Esophagus muscularis mucosa (tissue), 4 donors: ENCODE results near the gene FMO2.

Experiments used
- EP300 ChIP-seq: sonication (generic); formaldehyde crosslinking; IDR thresholded peaks from one replicate; pipeline ENCODE4 v1.6.1; 2017; ENCODE audit warnings: antibody characterized with exemption
- POLR2A ChIP-seq: fragments of 450-650 bp; IDR thresholded peaks from one replicate; pipeline ENCODE4 v1.6.1; 2017; ENCODE audit warnings: antibody characterized with exemption, moderate library complexity, mild to moderate bottlenecking, low read depth
- TF ChIP-seq, protein P1 (sequence below), 3 experiments: fragments of 200-600 bp in 2 of 3; fragments of 450-650 bp in 1 of 3; sonication (generic) in 2 of 3; IDR thresholded peaks; one replicate each; pipeline ENCODE4 v1.5.1; 2017 to 2019; ENCODE audit warnings: antibody characterized with exemption in 3 of 3, mild to moderate bottlenecking in 2 of 3, moderate library complexity in 1 of 3

GRCh38 chr1:171137580-171137979, 47.5 kb upstream of the FMO2 start:
- TF ChIP-seq EP300 (no peak), POLR2A (no peak)
- TF ChIP-seq, protein P1, sequence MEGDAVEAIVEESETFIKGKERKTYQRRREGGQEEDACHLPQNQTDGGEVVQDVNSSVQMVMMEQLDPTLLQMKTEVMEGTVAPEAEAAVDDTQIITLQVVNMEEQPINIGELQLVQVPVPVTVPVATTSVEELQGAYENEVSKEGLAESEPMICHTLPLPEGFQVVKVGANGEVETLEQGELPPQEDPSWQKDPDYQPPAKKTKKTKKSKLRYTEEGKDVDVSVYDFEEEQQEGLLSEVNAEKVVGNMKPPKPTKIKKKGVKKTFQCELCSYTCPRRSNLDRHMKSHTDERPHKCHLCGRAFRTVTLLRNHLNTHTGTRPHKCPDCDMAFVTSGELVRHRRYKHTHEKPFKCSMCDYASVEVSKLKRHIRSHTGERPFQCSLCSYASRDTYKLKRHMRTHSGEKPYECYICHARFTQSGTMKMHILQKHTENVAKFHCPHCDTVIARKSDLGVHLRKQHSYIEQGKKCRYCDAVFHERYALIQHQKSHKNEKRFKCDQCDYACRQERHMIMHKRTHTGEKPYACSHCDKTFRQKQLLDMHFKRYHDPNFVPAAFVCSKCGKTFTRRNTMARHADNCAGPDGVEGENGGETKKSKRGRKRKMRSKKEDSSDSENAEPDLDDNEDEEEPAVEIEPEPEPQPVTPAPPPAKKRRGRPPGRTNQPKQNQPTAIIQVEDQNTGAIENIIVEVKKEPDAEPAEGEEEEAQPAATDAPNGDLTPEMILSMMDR (IDR thresholded peaks at IDR 0.05): no peak
